ENCODE results near the gene FRMD6. TPM values are rescaled to one million over a fixed set of nuclear protein-coding genes. Genes with fewer than 3 reads are reported as not detected.

FRMD6 gene
- total and polyA plus RNA-seq, 2 experiments from 2014 or later, result 5.4 to 18.7 TPM

GRCh38 chr14:51639668-51640316 is 11.9 kb upstream of the FRMD6 start:
- TF ChIP-seq NANOG (IDR thresholded peaks at IDR 0.05; ENCODE audit: borderline replicate concordance) (no peak), ETS1 (IDR thresholded peaks at IDR 0.05) (no peak)
- ATAC-seq (no peak), DNase-seq (ENCODE audit: low spot score) (no peak)
- Histone ChIP-seq H3K4me1 (ENCODE audit: insufficient read depth) (peaks cover 5% of the 10 kb centered on the region; the same call in 1 of the 2 replicates), H2AFZ (no peak overlapping the region), H3K27ac (ENCODE audit: low read depth) (no peak overlapping the region), H3K4me2 (no peak overlapping the region), H3K4me3 (no peak overlapping the region), H4K20me1 (replicated peaks; ENCODE audit: insufficient read depth) (no peaks in the 10 kb centered on the region), H3K9me2 (ENCODE audit: insufficient read depth) (no peaks in the 10 kb centered on the region), H3K79me2 (replicated peaks; ENCODE audit: insufficient read depth) (no peaks in the 10 kb centered on the region), H3K36me3 (ENCODE audit: insufficient read depth) (no peaks in the 10 kb centered on the region), H3F3A (replicated peaks; ENCODE audit: low read depth) (no peaks in the 10 kb centered on the region), H3K27me3 (ENCODE audit: insufficient read depth) (no peaks in the 10 kb centered on the region)
- Mint-ChIP-seq H3K36me3 (ENCODE audit: low read depth) (no peaks in the 10 kb centered on the region), H3K27me3 (ENCODE audit: insufficient read depth, low read depth, poor library complexity) (no peaks in the 10 kb centered on the region), H3K9me3 (no peaks in the 10 kb centered on the region), H3K27ac (no peak overlapping the region), H3K4me1 (peaks cover 6% of the 10 kb centered on the region; the same call in 2 of the 3 replicates), H3K4me3 (no peak overlapping the region)

GRCh38 chr14:51643140-51643539 is 8.6 kb upstream of the FRMD6 start:
- peaks cover 1% of the 10 kb centered on the region for H3K27me3 Mint-ChIP-seq (ENCODE audit: insufficient read depth, low read depth, poor library complexity)
- H3K4me3 Mint-ChIP-seq, result no peak overlapping the region
- no peak for TF ChIP-seq ZNF462 (CRISPR knock-in tag; IDR thresholded peaks at IDR 0.05)
- no peak for TF ChIP-seq REST (IDR thresholded peaks at IDR 0.05; ENCODE audit: unreplicated experiment)
- TF ChIP-seq JUNB (IDR thresholded peaks at IDR 0.05; ENCODE audit: unreplicated experiment), result no peak
- TF ChIP-seq ZNF114 (CRISPR knock-in tag; IDR thresholded peaks at IDR 0.05), result no peak
- no peak for TF ChIP-seq ETS1 (IDR thresholded peaks at IDR 0.05)
- no peak for TF ChIP-seq POLR2AphosphoS5 (IDR thresholded peaks at IDR 0.05; ENCODE audit: low read depth)
- TF ChIP-seq ZNF331 (CRISPR knock-in tag; IDR thresholded peaks at IDR 0.05; ENCODE audit: low read depth), result no peak
- TF ChIP-seq STAT1 (IDR thresholded peaks at IDR 0.05; ENCODE audit: unreplicated experiment), result no peak
- TF ChIP-seq EZH2phosphoT487 (IDR thresholded peaks at IDR 0.05; ENCODE audit: unreplicated experiment), result no peak

More at GRCh38 chr14:51643140-51643539, 8.6 kb upstream of the FRMD6 start:
- Histone ChIP-seq H3F3A (replicated peaks; ENCODE audit: low read depth) (no peaks in the 10 kb centered on the region), H3K36me3 (ENCODE audit: insufficient read depth) (no peaks in the 10 kb centered on the region), H3K27ac (ENCODE audit: low read depth) (no peak overlapping the region), H3K9me2 (ENCODE audit: insufficient read depth) (no peaks in the 10 kb centered on the region), H3K4me3 (no peak overlapping the region), H3K4me2 (no peak overlapping the region), H2AFZ (no peak overlapping the region), H4K20me1 (replicated peaks; ENCODE audit: insufficient read depth) (no peaks in the 10 kb centered on the region), H3K27me3 (ENCODE audit: insufficient read depth) (no peaks in the 10 kb centered on the region), H3K79me2 (replicated peaks; ENCODE audit: insufficient read depth) (no peaks in the 10 kb centered on the region), H3K4me1 (ENCODE audit: insufficient read depth) (peaks cover 5% of the 10 kb centered on the region; the same call in 1 of the 2 replicates)
- DNase-seq (ENCODE audit: low spot score) (no peak), ATAC-seq (no peak)
- H3K36me3 Mint-ChIP-seq (ENCODE audit: low read depth), result no peaks in the 10 kb centered on the region
- H3K4me1 Mint-ChIP-seq, result peaks cover 3% of the 10 kb centered on the region; the same call in 2 of the 3 replicates
- H3K9me3 Mint-ChIP-seq, result no peaks in the 10 kb centered on the region
- no peak overlapping the region for H3K27ac Mint-ChIP-seq
